NCI-H1092 treated with DMSO at 0.1 percent for 48 hours (cell line): ENCODE results near the gene ITGA3.
"Not testable (repeated sequence)": the region's sequence is repeated elsewhere in the genome, so short reads cannot be mapped to it uniquely, and the experiment has no call there.

Experiments used
- DNase-seq: peaks from one replicate; lab custom pipeline; 2025; lab: John Stamatoyannopoulos, UW

The ITGA3 gene

GRCh38 chr17:50052822-50053653 lies 2.9 kb upstream of the ITGA3 start:
- DNase-seq = no peak

- no peak for DNase-seq
Measured at GRCh38 chr17:50053654-50053960, 2.3 kb upstream of the ITGA3 start.

DNA sequence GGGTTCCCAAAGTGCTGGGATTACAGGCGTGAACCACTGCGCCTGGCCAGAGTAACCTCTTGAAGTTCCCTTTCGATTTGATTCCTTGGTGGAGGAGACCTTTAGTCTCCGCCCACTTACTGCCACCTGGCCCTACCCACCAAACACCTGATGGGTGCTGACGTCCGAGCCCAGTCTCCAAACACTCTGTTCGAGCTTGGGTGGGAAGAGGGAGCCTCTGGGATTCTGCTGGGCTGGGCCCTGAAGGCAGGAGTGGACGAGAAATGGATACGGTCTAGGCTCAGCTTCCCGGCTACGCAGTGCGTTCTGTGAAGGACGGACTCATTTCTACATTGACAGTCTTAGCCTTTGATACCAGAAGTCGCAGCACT lies 870 bp upstream of the ITGA3 start:
- DNase-seq = no peak

DNA sequence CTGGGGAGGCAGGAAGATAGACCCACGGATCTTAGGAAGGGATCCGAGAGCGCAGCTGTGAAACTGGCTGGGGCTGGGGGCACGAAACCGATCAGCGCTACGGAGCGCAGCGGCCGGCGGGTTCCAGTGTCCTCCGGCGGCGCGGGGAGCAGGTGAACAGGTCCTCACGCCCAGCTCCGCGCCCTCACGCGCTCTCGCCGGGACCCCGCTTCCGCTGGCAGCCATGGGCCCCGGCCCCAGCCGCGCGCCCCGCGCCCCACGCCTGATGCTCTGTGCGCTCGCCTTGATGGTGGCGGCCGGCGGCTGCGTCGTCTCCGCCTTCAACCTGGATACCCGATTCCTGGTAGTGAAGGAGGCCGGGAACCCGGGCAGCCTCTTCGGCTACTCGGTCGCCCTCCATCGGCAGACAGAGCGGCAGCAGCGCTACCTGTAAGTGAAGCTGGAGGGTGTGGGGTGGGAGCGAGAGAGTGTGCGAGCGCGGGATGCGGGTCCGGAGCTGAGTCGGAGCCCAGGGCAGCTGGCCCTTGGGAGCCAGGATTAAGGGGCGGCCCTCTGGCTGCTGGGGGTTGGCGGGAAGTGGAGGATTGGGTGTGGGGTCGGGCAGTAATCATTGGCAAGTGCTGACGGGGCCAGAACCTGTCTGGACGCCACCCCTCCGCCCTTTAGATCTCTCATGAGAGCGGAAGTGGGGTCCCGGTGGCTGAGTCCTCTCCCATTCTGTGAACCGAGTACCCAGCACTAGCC lies 479 bp downstream of the ITGA3 start:
- DNase-seq = peak; percentile 78

GRCh38 chr17:50056961-50057330 lies 1.0 kb downstream of the ITGA3 start:
- DNase-seq = no peak

DNA sequence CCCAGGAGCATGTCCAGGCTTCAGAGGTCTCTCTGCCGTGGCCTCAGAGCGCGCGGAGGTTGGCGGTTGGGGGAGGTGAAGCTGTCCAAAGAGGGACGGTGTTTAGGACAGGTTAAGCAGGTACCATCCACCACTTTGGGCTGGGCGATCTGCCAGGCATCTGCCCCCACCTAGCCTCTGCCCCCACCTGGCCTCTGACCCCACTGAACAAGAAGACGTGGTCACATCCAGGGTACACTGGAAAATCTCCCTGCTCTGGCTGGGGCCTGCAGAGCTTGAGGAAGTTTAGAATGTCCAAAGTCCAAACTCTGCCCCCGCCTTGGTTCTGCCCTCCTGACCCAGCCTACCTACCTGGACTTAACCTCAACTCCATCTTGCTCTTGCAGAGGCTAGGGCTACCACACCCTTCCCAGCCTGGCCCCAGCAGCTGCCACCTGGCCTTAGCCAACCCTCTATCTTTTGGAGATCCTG lies 1.6 kb downstream of the ITGA3 start:
- no peak for DNase-seq

GRCh38 chr17:50058296-50058953 lies 2.5 kb downstream of the ITGA3 start:
- DNase-seq = no peak

GRCh38 chr17:50059256-50059655 lies 3.3 kb downstream of the ITGA3 start:
- DNase-seq = no peak

DNA sequence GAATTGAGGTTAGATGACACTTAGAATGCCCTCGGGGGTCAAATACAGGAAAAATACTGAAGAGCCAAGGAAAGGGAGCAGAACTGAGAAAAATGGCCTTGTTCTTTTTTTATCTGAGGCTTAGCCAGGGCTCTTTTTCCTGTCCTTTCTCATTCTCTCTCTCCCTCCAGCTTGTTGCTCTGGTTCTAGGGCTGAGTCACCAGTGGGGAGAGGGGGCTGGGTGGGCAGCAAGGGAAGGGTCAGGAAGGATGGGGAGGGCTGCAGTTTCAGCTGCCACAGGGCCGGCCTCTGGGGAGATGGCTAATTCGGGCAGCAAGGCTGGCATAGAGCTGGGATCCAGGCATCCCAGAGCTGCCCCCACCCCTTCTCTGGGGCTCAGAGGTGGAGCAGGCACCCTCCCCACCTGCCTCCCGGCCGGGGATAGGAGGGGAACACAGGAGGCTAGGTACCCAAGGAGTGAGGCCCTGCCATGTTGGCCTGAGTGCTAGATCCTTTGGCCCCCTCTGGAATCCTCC lies 3.9 kb downstream of the ITGA3 start:
- no peak for DNase-seq

DNA sequence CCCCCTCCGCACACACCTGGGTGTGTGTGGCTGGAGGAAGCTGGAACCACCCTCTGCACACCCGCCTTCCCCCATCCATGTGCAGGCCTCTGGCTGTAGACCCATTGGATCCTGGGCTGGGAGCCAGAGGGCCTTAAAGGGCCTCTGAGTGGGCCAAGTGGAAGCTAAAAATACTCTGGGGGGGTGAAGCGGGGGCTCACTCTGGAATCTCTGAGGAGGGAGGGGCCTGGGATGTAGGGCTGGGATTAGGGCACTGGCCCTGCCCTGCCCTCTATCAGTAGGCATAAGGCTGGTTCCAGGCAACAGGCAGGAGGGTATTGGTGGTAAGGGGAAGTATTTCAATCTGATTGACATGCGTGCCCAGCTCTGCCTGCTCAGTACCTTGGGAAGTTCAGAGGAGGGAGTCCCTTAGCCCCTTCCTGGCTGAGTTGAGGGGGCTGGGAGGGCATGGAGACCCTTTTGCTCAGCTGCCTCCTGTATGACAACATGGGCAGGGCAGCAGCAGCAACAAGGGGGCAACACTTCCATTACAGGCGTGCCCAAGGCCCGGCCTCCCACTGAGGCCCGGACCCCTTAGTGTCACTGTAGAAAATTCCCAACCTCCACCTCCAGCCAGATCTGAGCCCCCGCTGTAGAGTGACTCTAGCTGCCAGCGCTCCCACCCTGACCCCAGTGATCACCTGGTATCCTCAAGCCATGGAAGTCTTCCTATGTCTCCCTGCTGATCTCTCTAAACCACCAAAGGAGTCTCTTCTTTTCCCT lies 5.2 kb downstream of the ITGA3 start:
- DNase-seq = peak; percentile 6

GRCh38 chr17:50061713-50062045 lies 5.8 kb downstream of the ITGA3 start:
- not testable (repeated sequence) for DNase-seq

GRCh38 chr17:50062293-50063243 lies 6.7 kb downstream of the ITGA3 start:
- DNase-seq = no peak

- DNase-seq = no peak
Measured at GRCh38 chr17:50063561-50064252, 7.8 kb downstream of the ITGA3 start.

GRCh38 chr17:50064253-50065001 lies 8.5 kb downstream of the ITGA3 start:
- no peak for DNase-seq

- DNase-seq = no peak
Measured at GRCh38 chr17:50065056-50065455, 9.1 kb downstream of the ITGA3 start.

DNA sequence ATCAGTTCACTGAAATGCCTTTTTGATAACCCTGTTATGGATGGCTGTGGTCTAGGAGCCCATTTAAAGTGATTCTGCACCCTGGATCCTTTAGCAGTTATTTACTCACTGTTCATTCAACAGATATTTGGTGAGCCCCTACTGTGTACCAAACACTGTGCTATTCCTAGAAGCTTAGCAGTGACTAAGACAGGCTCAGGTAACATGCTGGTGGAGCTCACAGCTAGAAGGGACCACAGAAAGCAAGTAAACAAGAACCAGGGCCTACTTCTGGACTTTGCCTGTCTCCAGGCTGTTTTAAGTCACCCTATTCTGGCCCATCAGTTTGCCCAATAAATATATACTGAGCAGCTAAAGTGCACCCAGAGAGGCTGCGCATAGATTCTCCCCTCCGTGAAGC lies 11.1 kb downstream of the ITGA3 start:
- DNase-seq = no peak

DNA sequence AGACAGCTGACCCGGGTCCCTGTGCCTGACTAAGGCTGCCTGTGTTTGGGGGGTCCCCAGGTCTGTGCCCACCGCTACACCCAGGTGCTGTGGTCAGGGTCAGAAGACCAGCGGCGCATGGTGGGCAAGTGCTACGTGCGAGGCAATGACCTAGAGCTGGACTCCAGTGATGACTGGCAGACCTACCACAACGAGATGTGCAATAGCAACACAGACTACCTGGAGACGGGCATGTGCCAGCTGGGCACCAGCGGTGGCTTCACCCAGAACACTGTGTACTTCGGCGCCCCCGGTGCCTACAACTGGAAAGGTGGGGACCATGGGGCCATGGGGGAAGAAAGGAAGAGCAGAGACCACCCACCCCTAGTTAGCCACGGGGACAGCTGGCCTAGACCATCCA lies 12.1 kb downstream of the ITGA3 start:
- DNase-seq = no peak

GRCh38 chr17:50070908-50071680 lies 15.2 kb downstream of the ITGA3 start:
- DNase-seq = no peak

DNA sequence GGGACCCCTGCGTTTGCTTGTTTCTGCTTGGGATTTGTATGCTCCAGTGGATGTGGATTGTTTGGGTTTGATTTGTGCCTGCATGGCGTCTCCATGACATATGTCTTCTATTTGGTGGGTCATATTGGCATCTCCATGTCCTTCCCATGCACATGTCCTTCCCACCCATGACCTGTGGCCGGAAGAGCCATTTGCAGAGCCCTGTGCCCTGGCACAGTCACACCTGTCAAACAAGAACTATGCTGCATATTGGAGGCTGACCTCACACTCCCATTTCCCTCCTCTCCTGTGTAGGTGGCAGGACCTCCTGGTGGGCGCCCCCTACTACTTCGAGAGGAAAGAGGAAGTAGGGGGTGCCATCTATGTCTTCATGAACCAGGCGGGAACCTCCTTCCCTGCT lies 15.8 kb downstream of the ITGA3 start:
- DNase-seq = no peak
